Measurements from ENCODE around the gene PRPF39. TPM values are rescaled to one million over a fixed set of nuclear protein-coding genes. Genes with fewer than 3 reads are reported as not detected.

PRPF39 gene
- total RNA-seq, 1 experiment from 2014 or later = 32.3 TPM

- peaks cover 18% of the 10 kb centered on the region for H3K4me1 Mint-ChIP-seq
- ChIA-PET POLR2A (interaction anchor here (0.7 kb wide), 1 partner anchor 175 kb away, joined by 3 read pairs; the partner anchor contains the start of genes KLHL28 and TOGARAM1), CTCF (interaction anchor here (0.6 to 1.0 kb wide), 4 partner anchors 116 to 223 kb away, joined by 3 to 4 read pairs (median 4); partner anchors contain the start of gene MIS18BP1)
- DNase-seq (ENCODE audit: low spot score) (no peak), ATAC-seq (no peak)
- peak overlapping the region; percentile 93 for H3K27ac Mint-ChIP-seq
- TF ChIP-seq ZMAT4 (CRISPR knock-in tag; IDR thresholded peaks at IDR 0.05) (no peak), JUN (CRISPR knock-in tag; IDR thresholded peaks at IDR 0.05) (no peak), MLX (CRISPR knock-in tag; IDR thresholded peaks at IDR 0.05) (no peak), TP53 (CRISPR knock-in tag; IDR thresholded peaks at IDR 0.05) (no peak), RELA (CRISPR knock-in tag; IDR thresholded peaks at IDR 0.05; ENCODE audit: borderline replicate concordance) (no peak), USF2 (CRISPR knock-in tag; IDR thresholded peaks at IDR 0.05) (no peak), ATF2 (CRISPR knock-in tag; IDR thresholded peaks at IDR 0.05; ENCODE audit: borderline replicate concordance, low read depth) (no peak), PRDM15 (CRISPR knock-in tag; IDR thresholded peaks at IDR 0.05) (no peak), PRRX2 (CRISPR knock-in tag; IDR thresholded peaks at IDR 0.05) (no peak), ATF6 (CRISPR knock-in tag; IDR thresholded peaks at IDR 0.05) (no peak), ZNF512 (CRISPR knock-in tag; IDR thresholded peaks at IDR 0.05; ENCODE audit: borderline replicate concordance) (no peak), ZNF263 (CRISPR knock-in tag; IDR thresholded peaks at IDR 0.05; ENCODE audit: low read depth) (no peak), ZNF138 (CRISPR knock-in tag; conservative IDR thresholded peaks at IDR 0.05) (no peak), ZNF396 (CRISPR knock-in tag; IDR thresholded peaks at IDR 0.05; ENCODE audit: borderline replicate concordance) (no peak), KAT7 (CRISPR knock-in tag; IDR thresholded peaks at IDR 0.05; ENCODE audit: borderline replicate concordance) (no peak), ZNF416 (CRISPR knock-in tag; IDR thresholded peaks at IDR 0.05) (no peak), CREB1 (CRISPR knock-in tag; IDR thresholded peaks at IDR 0.05) (no peak), JAZF1 (CRISPR knock-in tag; IDR thresholded peaks at IDR 0.05) (no peak), ERG (CRISPR knock-in tag; IDR thresholded peaks at IDR 0.05) (no peak)
- no peaks in the 10 kb centered on the region for H3K9me3 Mint-ChIP-seq
- peak overlapping the region; percentile 99 for H3K4me3 Mint-ChIP-seq
- H3K36me3 Mint-ChIP-seq = peaks cover 3% of the 10 kb centered on the region
- no peaks in the 10 kb centered on the region for H3K27me3 Mint-ChIP-seq (ENCODE audit: low read depth)
These were observed 52.5 kb downstream of the PRPF39 start for GRCh38 chr14:45136399-45136798.
